OCI-LY7 (cell line): Measurements from ENCODE around the gene H2AZ1. TPM values are rescaled to one million over a fixed set of nuclear protein-coding genes. Genes with fewer than 3 reads are reported as not detected.

ENCODE experiments used
- BruUV-seq: library from RNA; stranded (reverse); fragments of 400-500 nt; replicated peaks from 2 replicates; lab custom pipeline; 2021; lab: Mats Ljungman, UMichigan
- CTCF ChIA-PET: fragments of 300-600 bp; sonication (Branson Sonifier 250); formaldehyde crosslinking; loops from one replicate; lab custom pipeline; 2022; ENCODE audit warnings: antibody characterized with exemption; ENCODE audit not compliant: unreplicated experiment; lab: Charles Lee
- POLR2A ChIA-PET: fragments of 300-600 bp; sonication (Branson Sonifier 250); formaldehyde crosslinking; loops from one replicate; lab custom pipeline; 2022; ENCODE audit warnings: antibody characterized with exemption; lab: Charles Lee
- DNase-seq: peaks from one replicate; pipeline ENCODE4 v3.0.0-alpha.2; 2015; ENCODE audit warnings: low spot score
- H2AFZ ChIP-seq: fragments of 200-600 bp; sonication (generic), shearing (Covaris generic); 2 replicates; pipeline ENCODE4 v1.6.1; 2014; ENCODE audit warnings: mild to moderate bottlenecking, antibody characterized with exemption, low read length, moderate library complexity
- H3K27ac ChIP-seq: fragments of 200-600 bp; sonication (generic); 2 replicates; pipeline ENCODE4 v1.5.1; 2014; ENCODE audit warnings: mixed run types, low read depth, mild to moderate bottlenecking, moderate library complexity, low read length, inconsistent platforms; ENCODE audit not compliant: poor library complexity, severe bottlenecking
- H3K36me3 ChIP-seq: fragments of 200-600 bp; sonication (generic); 2 replicates; pipeline ENCODE4 v1.6.1; 2014; ENCODE audit warnings: mild to moderate bottlenecking, antibody characterized with exemption, low read length, moderate library complexity, mixed read lengths; ENCODE audit not compliant: insufficient read depth
- H3K4me1 ChIP-seq: fragments of 200-600 bp; sonication (generic); 2 replicates; pipeline ENCODE4 v1.5.1; 2014; ENCODE audit warnings: mild to moderate bottlenecking, low read length; ENCODE audit not compliant: insufficient read depth, poor library complexity, severe bottlenecking
- H3K4me2 ChIP-seq: fragments of 200-600 bp; sonication (generic); 2 replicates; pipeline ENCODE4 v1.6.1; 2014; ENCODE audit warnings: mild to moderate bottlenecking, low read length
- H3K4me3 ChIP-seq: fragments of 200-600 bp; sonication (generic); 2 replicates; pipeline ENCODE4 v1.5.1; 2014; ENCODE audit warnings: mild to moderate bottlenecking, low read depth, low read length; ENCODE audit not compliant: poor library complexity, severe bottlenecking
- H3K79me2 ChIP-seq: fragments of 200-600 bp; sonication (generic); 2 replicates; pipeline ENCODE4 v1.6.1; 2016; ENCODE audit warnings: low read depth, mild to moderate bottlenecking, low read length, moderate library complexity, mixed read lengths; ENCODE audit not compliant: insufficient read depth
- H3K9me2 ChIP-seq: fragments of 200-600 bp; sonication (generic); 2 replicates; pipeline ENCODE4 v1.6.1; 2016; ENCODE audit warnings: mild to moderate bottlenecking, low read length, mixed read lengths; ENCODE audit not compliant: insufficient read depth
- H3K9me3 ChIP-seq: fragments of 200-600 bp; sonication (generic); 2 replicates; pipeline ENCODE4 v1.6.1; 2014; ENCODE audit warnings: mild to moderate bottlenecking, mixed run types, low read length, mixed read lengths
- H4K20me1 ChIP-seq: fragments of 200-600 bp; sonication (generic); 2 replicates; pipeline ENCODE4 v1.6.1; 2014; ENCODE audit warnings: mild to moderate bottlenecking, antibody characterized with exemption, low read length, moderate library complexity, mixed read lengths; ENCODE audit not compliant: insufficient read depth
- CTCF ChIP-seq: fragments of 200-600 bp; sonication (generic); conservative IDR thresholded peaks from 2 replicates; pipeline ENCODE4 v1.5.1; 2014; ENCODE audit warnings: mild to moderate bottlenecking, antibody characterized with exemption, low read length, moderate library complexity, mixed read lengths
- EZH2phosphoT487 ChIP-seq: fragments of 200-600 bp; sonication (generic); IDR thresholded peaks from 2 replicates; pipeline ENCODE4 v1.6.1; 2018; ENCODE audit warnings: low read depth, borderline replicate concordance, mild to moderate bottlenecking, mixed run types, antibody characterized with exemption, low read length, moderate library complexity, mixed read lengths
- intact Hi-C: fragments of 100-400 bp; cut with micrococcal nuclease; formaldehyde crosslinking; loops from one replicate; pipeline ENCODE4 v1.10.0; 2022; ENCODE audit not compliant: unreplicated experiment
- total RNA-seq, 2 experiments: library from RNA; depleted of rRNA in 1 of 2; stranded (reverse); fragments of >200 nt in 1 of 2; shearing (Covaris generic) in 1 of 2; gene quantifications; 2 replicates each; pipeline ENCODE4 v1.2.3, GENCODE V29; 2014 to 2022

The H2AZ1 gene
- total RNA-seq, 2 experiments from 2014 or later, result 1,106 to 1,147 TPM

DNA sequence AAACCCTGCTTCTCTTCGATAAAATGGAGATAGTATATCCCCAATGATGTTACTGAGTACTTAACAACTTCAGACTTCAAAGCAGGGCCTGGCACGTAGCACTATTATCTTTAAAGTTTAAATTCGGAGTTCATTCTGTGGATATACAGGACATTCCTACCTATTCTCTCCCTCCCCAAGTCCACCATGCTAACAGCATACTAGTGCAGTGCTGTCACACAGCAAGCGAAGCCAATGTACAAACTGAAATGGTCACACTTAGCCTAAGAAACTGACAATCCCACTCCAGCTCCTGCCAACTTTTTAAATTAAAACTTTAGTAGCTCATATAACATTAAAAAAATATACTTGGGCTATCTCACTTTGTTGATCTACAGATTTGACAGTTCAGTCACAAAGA, 2.5 kb downstream of the H2AZ1 start:
- peak overlapping the region; percentile 98 for H3K4me3 ChIP-seq
- peaks cover 24% of the 10 kb centered on the region for H4K20me1 ChIP-seq
- H3K79me2 ChIP-seq, result peaks cover 76% of the 10 kb centered on the region
- TF ChIP-seq CTCF (no peak), EZH2phosphoT487 (no peak)
- intact Hi-C loops, result loop anchor here (1.0 to 5.0 kb wide), 3 partner anchors 131 to 1500 kb away; partner anchors contain the start of genes DAPP1 and PPP3CA
- no TSS peak for BruUV-seq
- CTCF ChIA-PET, result interaction anchor here (0.9 kb wide), 1 partner anchor 131 kb away, joined by 3 read pairs; the partner anchor contains the start of gene DAPP1
- peaks cover 41% of the 10 kb centered on the region for H3K4me1 ChIP-seq
- no peak overlapping the region for H2AFZ ChIP-seq
- POLR2A ChIA-PET, result interaction anchor here (0.6 to 2.5 kb wide), 12 partner anchors 25 to 384 kb away, joined by 3 to 16 read pairs (median 4); partner anchors contain the start of genes DAPP1, LAMTOR3 and TRMT10A
- H3K36me3 ChIP-seq, result peaks cover 56% of the 10 kb centered on the region
- H3K9me2 ChIP-seq, result no peaks in the 10 kb centered on the region
- H3K27ac ChIP-seq, result peak overlapping the region; percentile 95
- no peak for DNase-seq
- H3K4me2 ChIP-seq, result peak overlapping the region; percentile 78
- H3K9me3 ChIP-seq, result peaks cover 14% of the 10 kb centered on the region; the same call in 1 of the 2 replicates

- peaks cover 41% of the 10 kb centered on the region for H3K4me1 ChIP-seq
- H3K9me3 ChIP-seq, result peaks cover 14% of the 10 kb centered on the region; the same call in 1 of the 2 replicates
- TF ChIP-seq CTCF (no peak), EZH2phosphoT487 (no peak)
- peaks cover 24% of the 10 kb centered on the region for H4K20me1 ChIP-seq
- peak overlapping the region; percentile 95 for H3K27ac ChIP-seq
- BruUV-seq, result no TSS peak
- POLR2A ChIA-PET, result interaction anchor here (0.6 to 2.5 kb wide), 10 partner anchors 16 to 384 kb away, joined by 3 to 12 read pairs (median 4); partner anchors contain the start of genes DAPP1, LAMTOR3 and TRMT10A
- CTCF ChIA-PET, result interaction anchor here (0.9 kb wide), 1 partner anchor 130 kb away, joined by 3 read pairs; the partner anchor contains the start of gene DAPP1
- no peak for DNase-seq
- H2AFZ ChIP-seq, result no peak overlapping the region
- peak overlapping the region; percentile 98 for H3K4me3 ChIP-seq
- H3K4me2 ChIP-seq, result peak overlapping the region; percentile 78
- H3K79me2 ChIP-seq, result peaks cover 80% of the 10 kb centered on the region
- H3K36me3 ChIP-seq, result peaks cover 61% of the 10 kb centered on the region
- intact Hi-C loops, result loop anchor here (1.0 to 5.0 kb wide), 3 partner anchors 131 to 1500 kb away; partner anchors contain the start of genes DAPP1 and PPP3CA
- H3K9me2 ChIP-seq, result no peaks in the 10 kb centered on the region
These were observed 2.9 kb downstream of the H2AZ1 start for GRCh38 chr4:99947190-99947578.
